ENCODE results near the gene PHF14.
A peak's percentile ranks its signal among the peaks of the same experiment; 100 is the strongest.
"Not testable (repeated sequence)": the region's sequence is repeated elsewhere in the genome, so short reads cannot be mapped to it uniquely, and the experiment has no call there.

Gene PHF14, protein sequence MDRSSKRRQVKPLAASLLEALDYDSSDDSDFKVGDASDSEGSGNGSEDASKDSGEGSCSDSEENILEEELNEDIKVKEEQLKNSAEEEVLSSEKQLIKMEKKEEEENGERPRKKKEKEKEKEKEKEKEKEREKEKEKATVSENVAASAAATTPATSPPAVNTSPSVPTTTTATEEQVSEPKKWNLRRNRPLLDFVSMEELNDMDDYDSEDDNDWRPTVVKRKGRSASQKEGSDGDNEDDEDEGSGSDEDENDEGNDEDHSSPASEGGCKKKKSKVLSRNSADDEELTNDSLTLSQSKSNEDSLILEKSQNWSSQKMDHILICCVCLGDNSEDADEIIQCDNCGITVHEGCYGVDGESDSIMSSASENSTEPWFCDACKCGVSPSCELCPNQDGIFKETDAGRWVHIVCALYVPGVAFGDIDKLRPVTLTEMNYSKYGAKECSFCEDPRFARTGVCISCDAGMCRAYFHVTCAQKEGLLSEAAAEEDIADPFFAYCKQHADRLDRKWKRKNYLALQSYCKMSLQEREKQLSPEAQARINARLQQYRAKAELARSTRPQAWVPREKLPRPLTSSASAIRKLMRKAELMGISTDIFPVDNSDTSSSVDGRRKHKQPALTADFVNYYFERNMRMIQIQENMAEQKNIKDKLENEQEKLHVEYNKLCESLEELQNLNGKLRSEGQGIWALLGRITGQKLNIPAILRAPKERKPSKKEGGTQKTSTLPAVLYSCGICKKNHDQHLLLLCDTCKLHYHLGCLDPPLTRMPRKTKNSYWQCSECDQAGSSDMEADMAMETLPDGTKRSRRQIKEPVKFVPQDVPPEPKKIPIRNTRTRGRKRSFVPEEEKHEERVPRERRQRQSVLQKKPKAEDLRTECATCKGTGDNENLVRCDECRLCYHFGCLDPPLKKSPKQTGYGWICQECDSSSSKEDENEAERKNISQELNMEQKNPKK

DNA sequence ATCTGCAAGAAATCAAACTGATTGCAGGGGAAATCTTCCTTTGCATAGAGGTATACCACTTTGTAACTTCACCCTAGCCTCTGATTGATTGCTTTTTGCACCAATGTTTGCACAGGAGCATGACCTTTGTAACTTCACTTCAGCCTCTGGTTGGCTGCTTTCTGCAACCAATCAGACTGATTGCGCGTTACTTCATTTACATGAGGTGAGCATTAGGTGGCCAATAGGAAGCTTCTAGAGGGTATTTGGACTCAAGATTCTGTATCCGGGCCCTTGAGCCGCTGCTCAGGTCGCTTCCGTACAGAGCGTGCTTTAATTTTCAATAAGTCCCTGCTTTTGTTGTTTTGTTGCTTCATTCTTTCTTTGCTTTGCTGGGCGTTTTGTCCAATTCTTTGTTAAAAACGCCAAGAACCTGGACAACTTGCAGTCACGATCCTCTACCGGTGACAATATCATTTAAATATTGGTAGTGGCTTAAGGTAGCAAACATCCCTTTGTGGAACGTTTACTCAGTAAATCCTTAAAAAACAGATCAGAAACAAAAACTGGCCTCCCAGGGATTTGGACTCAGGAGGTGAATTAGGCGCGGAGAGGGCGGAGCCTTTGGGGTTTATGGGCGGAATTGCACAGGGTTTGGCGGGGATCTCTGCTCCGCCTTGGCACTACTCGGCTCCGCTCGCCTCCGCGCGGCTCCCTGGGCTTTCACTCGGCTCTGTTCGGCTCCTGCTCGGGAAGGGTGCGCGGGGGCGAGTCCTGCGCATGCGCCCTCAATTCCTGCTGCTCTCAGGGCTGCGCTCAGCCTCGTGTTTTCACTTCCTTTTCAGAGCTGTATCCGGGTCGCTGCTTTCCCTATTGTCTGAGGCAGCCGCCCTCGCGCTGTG, at the start of gene PHF14:
Gene PHF14 (plus strand): TSS at position 812 of the 881 bp plus-strand sequence. CDS start 452 bp downstream, outside the sequence.
- DNase-seq: peak; percentile 96

DNA sequence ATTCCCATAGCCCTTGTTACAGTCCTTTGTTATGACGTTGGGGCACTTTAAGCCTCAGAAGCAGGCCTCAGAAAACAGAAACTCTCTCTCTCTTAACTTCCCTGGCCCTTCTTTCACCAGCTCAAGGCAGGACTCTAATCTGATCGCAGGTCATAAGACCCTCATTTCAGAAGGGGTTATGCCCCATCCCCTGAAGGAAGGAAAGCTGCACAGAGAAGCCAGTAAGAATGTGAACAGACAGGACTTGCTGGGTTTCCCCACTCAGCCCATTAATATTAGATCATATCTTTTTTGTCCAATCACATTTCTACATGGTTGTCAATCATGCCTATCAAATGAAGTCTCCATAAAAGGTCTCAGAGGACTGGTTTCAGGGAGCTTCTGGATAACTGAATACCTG, 49.3 kb upstream of the PHF14 start:
- DNase-seq: no peak

DNA sequence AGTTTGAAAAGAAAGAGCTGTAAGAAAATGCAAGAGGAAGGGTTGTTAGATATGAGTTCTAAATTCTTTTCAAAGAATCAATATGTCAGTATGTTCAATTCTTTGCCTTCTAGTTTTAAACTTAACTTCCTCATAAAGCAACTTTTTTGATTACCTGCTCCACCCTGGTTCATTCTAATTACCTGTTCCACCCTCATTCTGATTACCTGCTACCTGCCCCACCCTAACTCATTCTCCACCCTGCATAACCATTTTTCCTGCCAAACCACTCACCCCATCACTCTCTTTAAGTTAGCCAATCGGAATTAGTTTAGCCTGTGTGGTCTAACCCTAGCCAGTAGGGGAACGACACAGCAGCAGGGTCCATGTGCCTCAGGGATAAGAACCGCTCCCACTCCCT, 45.5 kb upstream of the PHF14 start:
- DNase-seq: not testable (repeated sequence)

DNA sequence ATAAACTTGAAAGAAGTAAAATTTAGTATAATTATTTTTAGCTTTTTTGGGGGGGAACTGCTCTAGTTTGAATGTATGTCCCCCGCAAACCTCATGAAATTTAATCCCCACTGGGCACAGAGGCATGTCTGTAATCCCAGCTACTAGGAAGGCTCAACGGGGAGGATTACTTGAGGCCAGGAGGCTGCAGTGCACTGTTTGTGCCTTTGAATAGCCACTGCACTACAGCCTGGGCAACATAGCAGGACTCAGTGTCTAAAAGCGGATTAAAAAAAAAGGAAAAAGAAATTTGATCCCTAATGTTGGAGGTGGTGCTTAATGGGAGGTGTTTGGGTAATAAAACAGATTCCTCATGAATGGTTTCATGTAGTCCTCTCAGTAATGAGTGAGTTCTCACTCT, 43.1 kb upstream of the PHF14 start:
- no peak for DNase-seq

DNA sequence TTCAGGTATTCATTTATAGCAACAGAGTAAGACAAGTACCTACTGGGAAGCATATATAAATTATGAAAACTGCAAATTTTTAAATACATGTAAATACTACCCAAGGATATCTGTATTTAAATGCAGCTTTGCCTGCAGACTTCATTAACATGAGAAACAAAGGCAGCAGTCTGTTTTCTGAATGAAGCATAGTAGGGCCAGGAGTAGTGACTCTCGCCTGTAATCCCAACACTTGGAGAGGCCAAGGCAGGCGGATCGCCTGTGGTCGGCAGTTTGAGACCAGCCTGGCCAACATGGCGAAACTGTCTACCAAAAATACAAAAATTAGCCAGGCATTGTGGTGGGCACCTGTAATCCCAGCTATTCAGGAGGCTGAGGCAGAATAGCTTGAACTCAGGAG, 42.5 kb upstream of the PHF14 start:
- no peak for DNase-seq

DNA sequence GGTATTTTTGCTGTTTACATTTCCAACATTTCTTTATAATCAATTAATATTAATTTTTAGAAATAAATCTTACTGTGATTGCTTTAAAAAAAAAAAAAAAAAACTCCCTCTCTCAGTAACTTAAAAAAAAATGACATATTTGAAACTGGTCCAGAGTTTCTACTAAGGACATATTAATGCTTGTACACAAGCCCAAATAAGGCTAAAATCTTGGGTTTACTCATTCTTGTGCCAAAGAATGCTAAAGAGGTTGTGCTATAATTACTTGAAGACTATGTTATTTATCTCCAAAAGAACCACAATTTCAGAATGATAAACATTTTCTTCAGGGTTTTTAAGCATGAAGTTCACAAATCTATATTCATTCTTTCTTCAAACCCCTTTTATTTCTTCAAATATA, 39.4 kb upstream of the PHF14 start:
- DNase-seq: no peak

DNA sequence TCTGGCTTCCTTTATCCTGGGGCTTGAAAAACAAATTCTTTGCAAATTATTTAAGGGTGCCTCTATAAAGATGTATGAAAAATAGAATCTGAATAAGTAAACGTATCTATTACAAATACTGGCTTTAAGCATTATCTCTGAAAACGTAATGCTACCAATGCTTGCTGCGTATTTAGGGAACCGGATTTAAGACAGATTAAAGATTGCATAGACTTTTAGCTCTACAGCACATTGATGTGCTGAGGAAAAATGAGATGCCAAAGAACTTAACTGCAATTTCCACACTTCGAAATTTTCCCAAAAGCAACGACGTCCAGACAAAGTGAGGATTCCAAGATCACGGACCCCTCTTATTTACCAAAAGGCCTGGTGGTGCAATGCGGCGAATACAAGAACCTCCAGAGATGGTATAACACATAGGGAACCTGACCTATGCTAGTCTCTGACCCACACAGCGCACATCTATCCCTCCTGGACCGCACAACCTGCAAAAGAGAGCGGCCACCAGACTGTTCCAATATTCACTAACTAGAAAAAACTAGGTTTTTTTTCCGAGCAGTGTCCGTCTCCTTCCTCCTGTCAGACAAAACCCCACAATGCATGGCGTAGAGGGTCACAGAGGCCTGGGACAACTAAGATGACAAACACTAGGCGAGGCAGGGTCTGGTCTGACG, 34.3 kb upstream of the PHF14 start:
- no peak for DNase-seq

DNA sequence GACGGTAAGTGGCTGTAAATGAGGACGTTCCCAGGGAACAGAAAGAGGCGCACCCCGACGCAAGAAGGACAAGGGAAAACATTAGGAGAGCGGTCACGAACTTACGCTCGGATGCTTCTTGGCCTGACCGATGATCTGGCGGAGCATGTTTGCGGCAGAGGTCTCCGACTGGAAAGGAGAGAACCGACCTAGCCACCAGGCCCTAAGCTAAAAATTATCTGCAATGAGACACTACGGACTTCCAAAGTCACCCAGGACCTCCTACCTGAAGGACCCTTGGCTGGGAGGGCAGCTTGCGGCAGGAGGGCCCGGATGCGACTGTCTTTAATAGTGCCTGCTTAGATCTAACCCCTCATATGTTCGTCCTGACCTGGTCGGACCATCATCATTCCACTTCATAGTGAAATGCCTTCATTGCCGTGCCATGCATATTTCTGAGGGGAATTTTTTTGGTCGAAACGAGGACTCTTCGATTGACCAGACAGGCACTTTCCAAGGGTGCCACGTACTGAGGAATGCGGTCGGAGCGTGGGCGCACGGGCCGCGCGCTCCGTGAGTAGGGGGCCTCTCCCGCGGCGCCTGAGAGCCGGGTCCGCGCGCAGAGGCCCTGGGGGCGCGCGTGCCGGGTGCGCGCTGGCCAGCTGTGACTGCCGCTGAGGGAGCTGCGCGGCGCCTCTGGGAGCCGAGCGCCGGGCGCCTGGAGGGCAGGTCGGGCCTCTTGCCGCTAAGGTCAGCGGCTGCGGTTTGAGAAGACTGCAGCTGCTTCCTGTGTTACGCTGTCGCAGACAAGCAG, 33.6 kb upstream of the PHF14 start:
- peak; percentile 90 for DNase-seq

DNA sequence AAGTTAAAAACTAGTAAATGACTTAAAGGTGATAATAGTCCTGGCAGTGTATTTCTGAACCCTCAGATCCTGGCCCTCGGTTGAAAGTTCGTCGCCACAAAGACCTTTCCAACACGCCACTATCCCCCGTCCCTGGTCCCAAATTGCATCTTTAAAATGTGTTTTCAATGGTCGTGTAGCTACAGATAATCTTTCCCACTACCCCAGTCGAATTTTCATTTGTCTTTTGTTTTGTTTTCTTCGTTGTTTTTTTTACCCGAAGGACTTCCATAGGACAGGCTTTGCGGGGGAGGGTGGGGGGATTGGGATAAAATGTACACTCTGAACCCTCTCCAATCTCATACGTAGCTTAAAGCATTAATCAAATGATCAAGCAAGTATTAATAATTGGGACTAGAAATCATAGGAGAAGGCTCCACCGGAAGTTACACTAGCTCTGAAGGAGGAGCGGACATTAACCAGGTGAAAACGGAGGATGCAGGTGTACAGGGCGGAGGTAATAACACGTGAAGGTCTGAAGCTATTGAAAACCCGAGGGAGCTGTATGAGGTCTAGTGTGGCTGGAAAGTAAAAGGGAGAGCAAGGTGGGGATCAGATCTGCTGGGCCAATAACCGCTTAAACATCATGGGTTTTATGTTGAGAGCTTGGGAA, 32.8 kb upstream of the PHF14 start:
- no peak for DNase-seq

DNA sequence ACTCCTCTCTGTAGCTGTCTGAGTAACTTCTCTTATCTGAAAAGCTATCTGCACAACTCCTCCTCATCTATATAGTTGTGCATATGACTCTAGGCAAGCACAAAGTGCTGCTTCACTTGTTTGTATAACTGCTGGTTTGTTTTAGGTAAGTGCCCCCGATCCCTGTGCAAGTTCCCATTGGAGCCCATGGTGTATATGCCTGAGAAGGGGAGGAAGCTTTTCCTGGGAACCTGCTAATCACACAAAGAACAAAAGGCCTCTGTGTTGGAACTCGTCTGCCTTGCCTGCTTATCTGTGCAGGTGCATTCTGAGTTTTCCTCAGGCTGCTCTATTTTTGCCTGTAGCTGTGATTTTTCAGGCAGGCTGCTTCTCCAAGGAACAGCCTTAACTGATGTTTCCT, 23.2 kb upstream of the PHF14 start:
- DNase-seq: no peak

DNA sequence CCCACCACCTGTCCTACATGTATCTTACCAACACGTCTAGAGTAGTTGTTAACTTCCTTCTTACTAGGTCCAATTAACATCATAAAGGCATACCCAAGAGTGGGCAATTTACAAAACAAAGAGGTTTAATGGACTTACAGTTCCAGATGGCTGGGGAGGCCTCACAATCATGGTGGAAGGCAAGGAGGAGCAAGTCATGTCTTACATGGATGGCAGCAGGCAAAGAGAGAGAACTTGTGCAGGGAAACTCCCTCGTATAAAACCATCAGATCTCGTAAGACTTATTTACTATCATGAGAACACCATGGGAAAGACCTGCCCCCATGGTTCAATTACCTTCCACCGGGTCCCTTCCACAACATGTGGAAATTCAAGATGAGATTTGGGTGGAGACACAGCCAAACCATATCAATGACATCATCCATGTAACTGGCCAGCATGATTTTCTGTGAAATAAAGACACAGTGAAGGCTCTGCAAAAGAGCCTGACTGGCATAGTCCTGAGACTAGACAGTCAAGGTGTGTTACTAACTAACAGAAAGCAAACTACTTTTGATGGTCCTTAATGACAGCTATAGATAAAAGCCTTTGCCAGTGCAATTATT, 22.6 kb upstream of the PHF14 start:
- not testable (repeated sequence) for DNase-seq

DNA sequence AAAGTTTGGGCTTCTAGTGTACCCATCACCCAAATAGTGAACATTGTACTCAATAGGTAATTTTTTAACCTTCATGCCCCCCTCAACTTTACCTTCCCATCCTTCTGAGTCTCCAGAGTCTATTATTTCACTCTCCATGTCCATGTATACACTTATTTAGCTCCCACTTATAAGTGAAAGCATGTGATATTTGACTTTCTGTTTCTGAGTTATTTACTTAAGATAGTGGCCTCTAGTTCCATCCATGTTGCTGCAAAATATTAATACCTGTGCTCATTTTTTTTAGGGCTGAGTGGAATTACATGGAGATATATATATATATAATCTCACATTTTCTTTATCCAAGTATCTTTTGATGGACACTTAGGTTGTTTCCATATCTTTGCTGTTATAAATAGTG, 21.1 kb upstream of the PHF14 start:
- no peak for DNase-seq

DNA sequence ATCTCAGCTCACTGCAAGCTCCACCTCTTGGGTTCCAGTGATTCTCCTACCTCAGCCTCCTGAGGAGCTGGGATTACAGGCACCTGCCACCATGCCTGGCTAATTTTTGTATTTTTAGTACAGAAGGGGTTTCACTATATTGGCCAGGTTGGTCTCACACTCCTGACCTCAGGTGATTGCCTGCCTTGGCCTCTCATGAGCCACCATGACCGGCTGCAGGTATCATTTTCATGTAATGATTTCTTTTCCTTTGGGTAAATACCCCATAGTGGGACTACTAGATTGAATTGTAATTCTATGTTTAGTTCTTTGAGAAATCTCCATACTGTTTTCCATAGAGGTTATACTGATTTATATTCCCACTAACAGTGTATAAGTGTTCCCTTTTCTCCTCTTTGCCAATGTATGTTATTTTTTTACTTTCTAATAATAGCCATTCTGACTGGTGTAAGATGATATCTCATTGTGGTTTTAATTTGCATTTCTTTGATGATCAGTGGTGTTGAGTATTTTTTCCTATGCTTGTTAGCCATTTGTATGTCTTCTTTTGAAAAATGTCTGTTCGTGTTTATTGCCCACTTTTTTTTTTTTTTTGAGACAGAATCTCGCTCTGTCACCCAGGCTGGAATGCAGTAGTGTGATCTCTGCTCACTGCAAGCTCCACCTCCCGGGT, 20.5 kb upstream of the PHF14 start:
- DNase-seq: not testable (repeated sequence)

DNA sequence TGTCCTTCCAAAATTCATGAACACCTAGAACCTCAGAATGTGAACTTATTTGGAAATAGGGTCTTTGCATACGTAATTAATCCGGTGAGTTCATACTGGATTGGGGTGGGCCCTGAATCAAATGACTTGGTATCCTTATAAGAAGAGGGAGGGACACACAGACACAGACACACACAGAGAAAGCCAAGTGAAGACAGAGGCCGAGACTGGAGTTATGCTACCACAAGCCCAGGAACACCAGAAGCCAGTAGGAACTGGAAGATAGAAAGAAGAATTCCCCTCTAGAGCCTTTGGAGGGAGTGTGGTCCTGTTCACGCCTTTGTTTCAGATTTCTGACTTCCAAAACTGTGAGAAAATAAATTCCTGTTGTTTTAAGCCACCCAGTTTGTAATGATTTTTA, 17.1 kb upstream of the PHF14 start:
- no peak for DNase-seq

DNA sequence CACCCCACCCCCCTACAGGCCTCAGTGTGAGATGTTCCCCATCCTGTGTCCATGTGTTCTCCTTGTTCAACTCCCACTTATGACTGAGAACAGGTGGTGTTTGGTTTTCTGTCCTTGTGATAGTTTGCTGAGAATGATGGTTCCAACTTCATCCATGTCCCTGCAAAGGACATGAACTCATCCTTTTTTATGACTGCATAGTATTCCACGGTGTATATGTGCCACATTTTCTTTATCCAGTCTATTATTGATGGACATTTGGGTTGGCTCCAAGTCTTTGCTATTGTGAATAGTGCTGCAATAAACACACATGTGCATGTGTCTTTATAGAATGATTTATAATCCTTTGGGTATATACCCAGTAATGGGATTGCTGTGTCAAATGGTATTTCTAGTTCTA, 13.4 kb upstream of the PHF14 start:
- DNase-seq: not testable (repeated sequence)

DNA sequence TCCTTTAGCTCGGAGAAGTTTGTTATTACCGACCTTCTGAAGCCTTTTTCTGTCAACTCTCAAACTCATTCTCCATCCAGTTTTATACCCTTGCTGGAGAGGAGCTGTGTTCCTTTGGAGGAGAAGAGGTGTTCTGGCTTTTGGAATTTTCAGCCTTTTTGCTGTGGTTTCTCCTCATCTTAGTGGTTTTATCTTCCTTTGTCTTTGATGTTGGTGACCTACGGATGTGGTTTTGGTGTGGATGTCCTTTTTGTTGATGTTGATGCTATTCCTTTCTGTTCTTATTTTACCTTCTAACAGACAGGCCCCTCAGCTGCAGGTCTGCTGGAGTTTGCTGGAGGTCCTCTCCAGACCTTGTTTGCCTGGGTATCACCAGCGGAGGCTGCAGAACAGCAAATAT, 8.7 kb upstream of the PHF14 start:
- not testable (repeated sequence) for DNase-seq

DNA sequence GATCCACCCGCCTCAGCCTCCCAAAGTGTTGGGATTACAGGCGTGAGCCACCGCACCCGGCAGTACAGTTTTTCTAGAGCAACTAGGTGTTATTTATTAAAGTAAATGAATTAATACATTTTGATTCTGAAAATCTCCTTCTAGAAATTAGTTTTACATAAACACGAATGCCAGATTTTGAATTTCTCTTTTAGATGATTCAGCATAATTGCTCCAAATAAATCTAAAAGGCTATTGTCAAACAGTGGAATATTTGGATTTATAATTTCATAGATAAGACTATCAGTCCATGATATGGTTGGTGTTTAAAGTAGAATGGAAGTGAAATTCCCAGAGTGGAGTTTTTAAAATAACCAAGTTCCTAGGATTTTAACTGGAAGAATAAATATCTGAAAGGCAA, 1.5 kb upstream of the PHF14 start:
- no peak for DNase-seq

DNA sequence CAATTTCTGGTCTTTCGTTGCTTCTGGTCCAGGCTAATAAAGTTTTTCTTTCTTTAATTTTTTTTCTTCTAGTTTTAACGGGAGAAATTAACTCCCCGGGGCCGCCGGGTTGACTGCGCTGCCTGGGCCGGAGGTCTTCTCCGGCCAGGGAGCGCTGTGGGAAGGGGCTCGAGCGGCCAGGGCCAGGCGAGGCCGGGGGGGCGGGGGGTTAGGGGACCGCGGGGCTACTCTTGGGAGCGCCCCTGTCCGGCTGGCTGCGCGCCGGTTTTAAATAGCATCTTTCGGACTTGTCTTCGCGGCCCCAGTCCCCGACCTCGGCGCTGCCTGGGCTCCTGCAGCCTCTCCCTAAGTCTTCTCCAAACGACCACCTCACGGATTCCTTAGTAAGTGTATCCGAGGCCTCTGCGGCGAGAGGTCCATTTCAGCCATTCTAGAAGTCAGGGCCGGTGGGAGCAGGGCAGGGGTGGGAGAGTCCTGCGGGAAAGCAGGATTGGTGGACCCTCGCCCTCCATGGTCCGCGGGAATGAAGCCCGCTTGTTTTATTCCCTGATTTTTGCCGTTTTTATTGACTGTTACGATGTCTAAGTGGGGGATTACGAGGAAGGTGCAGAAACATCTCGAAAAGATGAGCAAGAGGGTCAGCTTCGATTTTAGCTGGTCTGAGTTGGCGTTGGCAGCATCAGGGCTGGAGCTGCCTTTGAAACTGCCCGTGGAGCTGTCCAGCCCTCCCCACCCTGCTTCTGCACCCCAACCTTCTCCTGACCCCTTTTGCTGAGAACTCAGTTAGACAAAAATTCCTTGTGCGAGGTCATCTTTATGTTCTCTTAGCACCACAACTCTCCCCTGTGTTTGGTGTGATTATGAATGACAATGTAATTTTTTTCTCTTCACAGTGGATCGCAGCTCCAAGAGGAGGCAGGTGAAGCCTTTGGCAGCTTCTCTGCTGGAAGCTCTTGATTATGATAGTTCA, 555 bp downstream of the PHF14 start:
- DNase-seq: no peak

DNA sequence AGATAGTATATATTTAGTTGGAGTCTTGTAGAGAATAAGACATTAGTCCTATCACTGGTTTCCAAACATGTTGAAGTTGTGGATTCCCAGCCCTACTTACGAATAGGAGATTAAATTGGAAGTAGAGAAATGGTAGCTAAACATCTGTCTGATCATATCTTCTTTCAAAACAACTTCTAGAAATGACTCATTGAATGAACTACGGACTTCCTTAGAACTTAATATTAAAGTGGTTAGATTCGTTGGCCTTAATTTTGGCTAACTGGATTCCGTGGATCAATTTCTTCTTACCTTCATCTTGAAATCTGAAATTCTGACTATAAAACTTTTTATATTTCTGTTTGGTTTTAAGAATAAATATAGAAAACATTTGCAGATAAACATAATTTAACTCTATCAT, 3.4 kb downstream of the PHF14 start:
- DNase-seq: no peak

Data from CD4-positive, alpha-beta T cell treated with Interferon gamma for 1 hour (primary cell).